PC-3 (cell line): Measurements from ENCODE around the gene UNC119B. TPM values are rescaled to one million over a fixed set of nuclear protein-coding genes. Genes with fewer than 3 reads are reported as not detected.

Source experiments
- ATAC-seq: fragments of 200-7000 bp; cut with Tn5 transposase; 2 replicates; pipeline ENCODE4 v1.9.1; 2020; ENCODE audit warnings: mild to moderate bottlenecking, moderate library complexity
- BruUV-seq: library from RNA; stranded (reverse); fragments of 400-500 nt; replicated peaks from 2 replicates; lab custom pipeline; 2021; lab: Mats Ljungman, UMichigan
- CTCF ChIA-PET: fragments of 300-600 bp; sonication (Branson Sonifier 250); formaldehyde crosslinking; loops from one replicate; lab custom pipeline; 2022; ENCODE audit warnings: antibody characterized with exemption; lab: Charles Lee
- POLR2A ChIA-PET: fragments of 300-600 bp; sonication (Branson Sonifier 250); formaldehyde crosslinking; loops from one replicate; lab custom pipeline; 2022; ENCODE audit warnings: antibody characterized with exemption; ENCODE audit not compliant: unreplicated experiment; lab: Charles Lee
- DNase-seq: peaks from one replicate; pipeline ENCODE4 v3.0.0-alpha.2; 2015
- H2AFZ ChIP-seq: fragments of 300-600 bp; sonication (generic); 2 replicates; pipeline ENCODE4 v1.6.0; 2016; ENCODE audit warnings: antibody characterized with exemption, low read length
- H3F3A ChIP-seq: fragments of 300-600 bp; sonication (generic); one replicate; pipeline ENCODE4 v1.6.0; 2017; ENCODE audit warnings: antibody characterized with exemption, low read length, control low read depth, mild to moderate bottlenecking; ENCODE audit not compliant: unreplicated experiment
- H3K27ac ChIP-seq: fragments of 300-600 bp; sonication (generic); 2 replicates; pipeline ENCODE4 v1.5.1; 2016; ENCODE audit warnings: mild to moderate bottlenecking, low read length
- H3K27me3 ChIP-seq: fragments of 300-600 bp; sonication (generic); 2 replicates; pipeline ENCODE4 v1.6.1; 2016; ENCODE audit warnings: low read length, mixed read lengths
- H3K36me3 ChIP-seq: fragments of 300-600 bp; sonication (generic); 2 replicates; pipeline ENCODE4 v1.6.1; 2016; ENCODE audit warnings: low read depth, mixed run types, low read length, mixed read lengths
- H3K4me1 ChIP-seq: fragments of 300-600 bp; sonication (generic); 2 replicates; pipeline ENCODE4 v1.5.1; 2016; ENCODE audit warnings: low read length; ENCODE audit not compliant: insufficient read depth
- H3K4me2 ChIP-seq: fragments of 300-600 bp; sonication (generic); 2 replicates; pipeline ENCODE4 v1.6.0; 2016; ENCODE audit warnings: low read length
- H3K4me3 ChIP-seq: fragments of 300-600 bp; sonication (generic); 2 replicates; pipeline ENCODE4 v1.5.1; 2016; ENCODE audit warnings: mild to moderate bottlenecking, low read length, mixed read lengths
- H3K79me2 ChIP-seq: fragments of 300-600 bp; sonication (generic); 2 replicates; pipeline ENCODE4 v1.6.1; 2017; ENCODE audit warnings: low read length, mixed read lengths
- H3K9ac ChIP-seq: fragments of 300-600 bp; sonication (generic); 2 replicates; pipeline ENCODE4 v1.6.0; 2016; ENCODE audit warnings: mild to moderate bottlenecking, low read length
- H3K9me2 ChIP-seq: fragments of 300-600 bp; sonication (generic); replicated peaks from 2 replicates; pipeline ENCODE4 v1.6.1; 2016; ENCODE audit warnings: mixed run types, low read length, mixed read lengths
- H3K9me3 ChIP-seq: fragments of 300-600 bp; sonication (generic); 2 replicates; pipeline ENCODE4 v1.6.1; 2016; ENCODE audit warnings: low read length, mixed read lengths
- H4K20me1 ChIP-seq: fragments of 300-600 bp; sonication (generic); 2 replicates; pipeline ENCODE4 v1.6.1; 2016; ENCODE audit warnings: low read length, mixed read lengths
- EZH2 ChIP-seq: fragments of 300-600 bp; sonication (generic); IDR thresholded peaks from one replicate; pipeline ENCODE4 v1.6.1; 2017; ENCODE audit warnings: antibody characterized with exemption, mild to moderate bottlenecking, low read length; ENCODE audit not compliant: unreplicated experiment
- EZH2phosphoT487 ChIP-seq: fragments of 300-600 bp; sonication (generic); IDR thresholded peaks from 2 replicates; pipeline ENCODE4 v1.6.1; 2018; ENCODE audit warnings: mild to moderate bottlenecking, antibody characterized with exemption, low read length, borderline replicate concordance
- intact Hi-C: fragments of 100-400 bp; cut with micrococcal nuclease; formaldehyde crosslinking; loops from 2 replicates; pipeline ENCODE4 v1.9.0; 2023
- total RNA-seq: library from RNA; depleted of rRNA; stranded (reverse); fragments of >200 nt; gene quantifications from 2 replicates; pipeline ENCODE4 v1.2.3, GENCODE V29; 2014
- TF ChIP-seq, protein P1 (sequence below): fragments of 300-600 bp; sonication (generic); conservative IDR thresholded peaks from 2 replicates; pipeline ENCODE4 v1.5.1; 2017; ENCODE audit warnings: antibody characterized with exemption, low read depth, mild to moderate bottlenecking, low read length

The UNC119B gene
- total RNA-seq, 1 experiment from 2014 or later: 15.9 TPM

DNA sequence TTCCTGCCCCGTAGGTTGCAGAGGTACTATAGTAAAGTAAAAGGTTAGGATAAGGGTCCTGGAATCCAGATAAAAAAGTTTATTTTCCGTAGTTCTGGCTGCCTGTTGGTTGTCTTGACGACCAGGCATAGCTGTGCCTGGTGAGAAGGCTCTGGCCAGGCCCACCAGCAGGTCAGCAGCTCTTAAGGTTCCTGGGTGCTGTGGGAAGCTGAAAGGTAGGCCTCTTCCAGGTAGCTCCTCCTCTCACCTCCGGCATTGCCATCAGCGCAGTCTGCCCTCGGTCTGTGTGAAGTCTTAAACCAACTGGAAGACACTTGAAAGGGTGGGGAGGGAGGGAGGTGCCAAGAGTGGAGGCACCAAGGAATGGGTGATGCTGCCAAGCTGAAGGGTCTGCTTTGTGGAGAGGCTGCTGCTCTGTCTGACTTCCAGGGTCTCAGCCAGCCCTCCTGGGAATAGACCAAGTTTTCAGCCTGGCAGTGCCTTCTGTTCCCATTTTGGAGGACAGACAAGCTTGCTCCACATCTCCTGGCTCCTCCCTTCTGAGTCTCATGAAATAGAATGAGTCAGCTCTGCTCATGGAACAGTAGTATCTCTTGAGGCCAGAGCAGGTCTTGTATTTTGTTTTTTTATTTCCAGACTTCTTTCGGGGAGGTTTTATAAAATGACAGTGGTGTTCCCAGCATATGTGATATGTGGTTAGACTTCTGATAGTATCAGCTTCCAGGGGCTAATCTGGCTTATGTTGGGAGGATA, 10.2 kb downstream of the UNC119B start:
- Histone ChIP-seq H3K4me2 (no peak overlapping the region), H3K9me2 (no peaks in the 10 kb centered on the region), H2AFZ (no peak overlapping the region), H3K4me1 (peaks cover 10% of the 10 kb centered on the region; the same call in 1 of the 2 replicates), H3K9me3 (no peaks in the 10 kb centered on the region), H3K79me2 (no peaks in the 10 kb centered on the region), H3K36me3 (peaks cover 50% of the 10 kb centered on the region), H4K20me1 (no peaks in the 10 kb centered on the region), H3K27me3 (no peaks in the 10 kb centered on the region), H3F3A (no peaks in the 10 kb centered on the region), H3K4me3 (no peak overlapping the region), H3K9ac (no peak overlapping the region), H3K27ac (no peak overlapping the region)
- intact Hi-C loops: no loop called here
- no TSS peak for BruUV-seq
- ChIA-PET POLR2A (interaction anchor here (0.6 kb wide), 1 partner anchor 186 kb away, joined by 4 read pairs; no protein-coding TSS in a partner anchor), CTCF (interaction anchor here (0.9 kb wide), 1 partner anchor 136 kb away, joined by 3 read pairs; no protein-coding TSS in a partner anchor)
- peak; percentile 79 for ATAC-seq
- TF ChIP-seq EZH2phosphoT487 (no peak), EZH2 (no peak)
- TF ChIP-seq, protein P1, sequence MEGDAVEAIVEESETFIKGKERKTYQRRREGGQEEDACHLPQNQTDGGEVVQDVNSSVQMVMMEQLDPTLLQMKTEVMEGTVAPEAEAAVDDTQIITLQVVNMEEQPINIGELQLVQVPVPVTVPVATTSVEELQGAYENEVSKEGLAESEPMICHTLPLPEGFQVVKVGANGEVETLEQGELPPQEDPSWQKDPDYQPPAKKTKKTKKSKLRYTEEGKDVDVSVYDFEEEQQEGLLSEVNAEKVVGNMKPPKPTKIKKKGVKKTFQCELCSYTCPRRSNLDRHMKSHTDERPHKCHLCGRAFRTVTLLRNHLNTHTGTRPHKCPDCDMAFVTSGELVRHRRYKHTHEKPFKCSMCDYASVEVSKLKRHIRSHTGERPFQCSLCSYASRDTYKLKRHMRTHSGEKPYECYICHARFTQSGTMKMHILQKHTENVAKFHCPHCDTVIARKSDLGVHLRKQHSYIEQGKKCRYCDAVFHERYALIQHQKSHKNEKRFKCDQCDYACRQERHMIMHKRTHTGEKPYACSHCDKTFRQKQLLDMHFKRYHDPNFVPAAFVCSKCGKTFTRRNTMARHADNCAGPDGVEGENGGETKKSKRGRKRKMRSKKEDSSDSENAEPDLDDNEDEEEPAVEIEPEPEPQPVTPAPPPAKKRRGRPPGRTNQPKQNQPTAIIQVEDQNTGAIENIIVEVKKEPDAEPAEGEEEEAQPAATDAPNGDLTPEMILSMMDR: no peak
- DNase-seq: peak; percentile 66

DNA sequence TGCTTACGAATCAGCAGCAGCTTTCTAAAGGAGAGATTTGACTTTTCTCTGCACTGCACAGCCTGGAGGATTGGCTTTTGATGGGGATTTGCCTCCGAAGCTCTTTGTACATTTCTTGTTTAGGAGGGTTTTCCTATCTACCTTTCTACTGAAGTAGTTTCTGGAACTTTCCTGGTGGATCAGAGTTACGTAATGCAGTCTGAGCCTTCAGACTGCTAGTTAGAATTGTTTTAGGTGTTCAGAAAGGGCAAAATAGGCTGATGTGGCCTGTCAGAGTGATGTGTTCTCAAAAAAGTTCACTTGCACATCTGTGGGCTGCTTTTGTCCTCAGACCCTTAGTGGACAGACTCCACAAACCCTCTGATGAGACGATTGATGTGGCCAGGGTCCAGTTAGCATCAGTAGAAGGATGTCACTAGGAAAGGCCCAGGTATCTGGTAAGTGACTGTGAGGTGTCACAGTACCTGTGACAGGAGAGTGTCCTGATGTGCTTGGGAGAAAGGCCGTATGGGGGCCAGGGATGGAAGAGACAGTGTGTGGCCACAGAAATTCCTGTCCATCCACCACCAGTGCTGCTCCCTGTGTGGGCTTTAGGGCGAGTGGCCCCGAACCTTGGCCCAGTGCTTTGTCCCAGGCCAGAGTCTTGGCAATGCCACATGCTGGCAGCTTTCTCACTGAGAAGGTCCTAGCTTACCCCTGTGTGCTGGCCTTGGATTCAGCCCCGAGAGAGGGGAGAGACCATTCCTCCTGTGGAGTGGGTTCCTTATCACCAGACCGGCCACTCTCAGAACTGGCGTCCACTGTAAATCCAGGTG, 10.9 kb downstream of the UNC119B start:
- peaks cover 50% of the 10 kb centered on the region for H3K36me3 ChIP-seq
- intact Hi-C loops: no loop called here
- DNase-seq (no peak), ATAC-seq (no peak)
- H4K20me1 ChIP-seq: no peaks in the 10 kb centered on the region
- no peak overlapping the region for H3K9ac ChIP-seq
- POLR2A ChIA-PET: interaction anchor here (0.6 kb wide), 1 partner anchor 185 kb away, joined by 4 read pairs; no protein-coding TSS in a partner anchor
- H3K27ac ChIP-seq: no peak overlapping the region
- H3K79me2 ChIP-seq: no peaks in the 10 kb centered on the region
- TF ChIP-seq EZH2 (no peak), EZH2phosphoT487 (no peak)
- TF ChIP-seq, protein P1: no peak
- CTCF ChIA-PET: interaction anchor here (0.9 kb wide), 1 partner anchor 135 kb away, joined by 3 read pairs; no protein-coding TSS in a partner anchor
- no peaks in the 10 kb centered on the region for H3F3A ChIP-seq
- BruUV-seq: no TSS peak
- peaks cover 12% of the 10 kb centered on the region for H3K4me1 ChIP-seq
- H3K4me3 ChIP-seq: no peak overlapping the region
- H3K27me3 ChIP-seq: no peaks in the 10 kb centered on the region
- H2AFZ ChIP-seq: no peak overlapping the region
- H3K9me3 ChIP-seq: no peaks in the 10 kb centered on the region
- H3K4me2 ChIP-seq: no peak overlapping the region
- no peaks in the 10 kb centered on the region for H3K9me2 ChIP-seq
